DND-41 (cell line): Measurements from ENCODE around the gene UBA52.

ENCODE experiments used
- EZH2 ChIP-seq: IDR thresholded peaks from 3 replicates; pipeline ENCODE4 v1.6.1; 2012; ENCODE audit warnings: borderline replicate concordance, low read depth, mild to moderate bottlenecking, moderate library complexity, low read length, inconsistent platforms; ENCODE audit not compliant: severe bottlenecking
- TF ChIP-seq, protein P1 (sequence below): IDR thresholded peaks from 2 replicates; pipeline ENCODE4 v1.5.1; 2012; ENCODE audit warnings: borderline replicate concordance, low read length, moderate library complexity, mild to moderate bottlenecking; ENCODE audit not compliant: poor library complexity, severe bottlenecking; ENCODE audit errors: extremely low read depth

GRCh38 chr19:18529782-18530181 lies 41.9 kb upstream of the UBA52 start:
- TF ChIP-seq, protein P1, sequence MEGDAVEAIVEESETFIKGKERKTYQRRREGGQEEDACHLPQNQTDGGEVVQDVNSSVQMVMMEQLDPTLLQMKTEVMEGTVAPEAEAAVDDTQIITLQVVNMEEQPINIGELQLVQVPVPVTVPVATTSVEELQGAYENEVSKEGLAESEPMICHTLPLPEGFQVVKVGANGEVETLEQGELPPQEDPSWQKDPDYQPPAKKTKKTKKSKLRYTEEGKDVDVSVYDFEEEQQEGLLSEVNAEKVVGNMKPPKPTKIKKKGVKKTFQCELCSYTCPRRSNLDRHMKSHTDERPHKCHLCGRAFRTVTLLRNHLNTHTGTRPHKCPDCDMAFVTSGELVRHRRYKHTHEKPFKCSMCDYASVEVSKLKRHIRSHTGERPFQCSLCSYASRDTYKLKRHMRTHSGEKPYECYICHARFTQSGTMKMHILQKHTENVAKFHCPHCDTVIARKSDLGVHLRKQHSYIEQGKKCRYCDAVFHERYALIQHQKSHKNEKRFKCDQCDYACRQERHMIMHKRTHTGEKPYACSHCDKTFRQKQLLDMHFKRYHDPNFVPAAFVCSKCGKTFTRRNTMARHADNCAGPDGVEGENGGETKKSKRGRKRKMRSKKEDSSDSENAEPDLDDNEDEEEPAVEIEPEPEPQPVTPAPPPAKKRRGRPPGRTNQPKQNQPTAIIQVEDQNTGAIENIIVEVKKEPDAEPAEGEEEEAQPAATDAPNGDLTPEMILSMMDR = no peak
- no peak for TF ChIP-seq EZH2
